ENCODE results near the gene DNAJB1.
A peak's percentile ranks its signal among the peaks of the same experiment; 100 is the strongest.

DNA sequence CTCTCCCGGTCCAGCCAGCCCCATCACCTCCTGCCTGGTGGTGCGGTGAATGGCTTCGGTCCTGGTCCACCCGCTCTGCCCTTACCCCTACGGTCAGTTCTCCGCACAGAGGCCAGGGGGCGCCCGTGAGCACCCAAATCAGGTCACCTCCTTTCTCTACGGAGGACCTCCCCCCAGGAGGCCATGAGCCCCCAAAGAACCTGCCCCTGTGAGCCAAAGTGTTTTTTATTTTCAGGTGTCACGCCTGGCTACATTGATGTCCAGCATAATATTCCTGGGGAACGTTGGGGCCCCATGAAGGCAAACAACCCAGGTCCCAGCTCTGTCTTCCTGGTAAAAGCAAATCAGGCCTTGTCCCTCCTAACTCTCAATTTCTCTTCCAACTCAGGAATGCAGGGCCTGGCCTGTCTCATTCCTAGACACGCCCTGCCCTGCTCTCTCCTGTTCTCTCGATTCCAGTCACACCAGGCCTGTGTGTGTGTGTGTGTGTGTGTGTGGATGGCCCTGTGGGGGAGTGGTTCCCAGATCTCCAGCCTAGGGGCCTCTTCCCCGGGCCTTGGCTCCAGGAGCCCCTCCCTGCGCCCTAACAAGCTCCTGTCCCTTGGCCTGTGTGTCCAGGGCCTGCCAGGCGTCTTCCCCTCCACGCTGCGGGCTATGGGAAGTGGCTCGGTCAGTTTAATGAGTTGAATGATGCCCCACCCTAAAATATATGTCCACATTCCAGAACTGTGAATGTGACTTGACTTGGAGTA, 12.5 kb downstream of the DNAJB1 start:
- TF ChIP-seq, protein P1, sequence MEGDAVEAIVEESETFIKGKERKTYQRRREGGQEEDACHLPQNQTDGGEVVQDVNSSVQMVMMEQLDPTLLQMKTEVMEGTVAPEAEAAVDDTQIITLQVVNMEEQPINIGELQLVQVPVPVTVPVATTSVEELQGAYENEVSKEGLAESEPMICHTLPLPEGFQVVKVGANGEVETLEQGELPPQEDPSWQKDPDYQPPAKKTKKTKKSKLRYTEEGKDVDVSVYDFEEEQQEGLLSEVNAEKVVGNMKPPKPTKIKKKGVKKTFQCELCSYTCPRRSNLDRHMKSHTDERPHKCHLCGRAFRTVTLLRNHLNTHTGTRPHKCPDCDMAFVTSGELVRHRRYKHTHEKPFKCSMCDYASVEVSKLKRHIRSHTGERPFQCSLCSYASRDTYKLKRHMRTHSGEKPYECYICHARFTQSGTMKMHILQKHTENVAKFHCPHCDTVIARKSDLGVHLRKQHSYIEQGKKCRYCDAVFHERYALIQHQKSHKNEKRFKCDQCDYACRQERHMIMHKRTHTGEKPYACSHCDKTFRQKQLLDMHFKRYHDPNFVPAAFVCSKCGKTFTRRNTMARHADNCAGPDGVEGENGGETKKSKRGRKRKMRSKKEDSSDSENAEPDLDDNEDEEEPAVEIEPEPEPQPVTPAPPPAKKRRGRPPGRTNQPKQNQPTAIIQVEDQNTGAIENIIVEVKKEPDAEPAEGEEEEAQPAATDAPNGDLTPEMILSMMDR (conservative IDR thresholded peaks at IDR 0.05; ENCODE audit: low read depth in 2 of 2): peak; percentile 89 to 91
- TF ChIP-seq STAT1 (IDR thresholded peaks at IDR 0.05; ENCODE audit: unreplicated experiment) (no peak), POLR2AphosphoS5 (IDR thresholded peaks at IDR 0.05; ENCODE audit: low read depth) (no peak)
- TF ChIP-seq, protein P2, sequence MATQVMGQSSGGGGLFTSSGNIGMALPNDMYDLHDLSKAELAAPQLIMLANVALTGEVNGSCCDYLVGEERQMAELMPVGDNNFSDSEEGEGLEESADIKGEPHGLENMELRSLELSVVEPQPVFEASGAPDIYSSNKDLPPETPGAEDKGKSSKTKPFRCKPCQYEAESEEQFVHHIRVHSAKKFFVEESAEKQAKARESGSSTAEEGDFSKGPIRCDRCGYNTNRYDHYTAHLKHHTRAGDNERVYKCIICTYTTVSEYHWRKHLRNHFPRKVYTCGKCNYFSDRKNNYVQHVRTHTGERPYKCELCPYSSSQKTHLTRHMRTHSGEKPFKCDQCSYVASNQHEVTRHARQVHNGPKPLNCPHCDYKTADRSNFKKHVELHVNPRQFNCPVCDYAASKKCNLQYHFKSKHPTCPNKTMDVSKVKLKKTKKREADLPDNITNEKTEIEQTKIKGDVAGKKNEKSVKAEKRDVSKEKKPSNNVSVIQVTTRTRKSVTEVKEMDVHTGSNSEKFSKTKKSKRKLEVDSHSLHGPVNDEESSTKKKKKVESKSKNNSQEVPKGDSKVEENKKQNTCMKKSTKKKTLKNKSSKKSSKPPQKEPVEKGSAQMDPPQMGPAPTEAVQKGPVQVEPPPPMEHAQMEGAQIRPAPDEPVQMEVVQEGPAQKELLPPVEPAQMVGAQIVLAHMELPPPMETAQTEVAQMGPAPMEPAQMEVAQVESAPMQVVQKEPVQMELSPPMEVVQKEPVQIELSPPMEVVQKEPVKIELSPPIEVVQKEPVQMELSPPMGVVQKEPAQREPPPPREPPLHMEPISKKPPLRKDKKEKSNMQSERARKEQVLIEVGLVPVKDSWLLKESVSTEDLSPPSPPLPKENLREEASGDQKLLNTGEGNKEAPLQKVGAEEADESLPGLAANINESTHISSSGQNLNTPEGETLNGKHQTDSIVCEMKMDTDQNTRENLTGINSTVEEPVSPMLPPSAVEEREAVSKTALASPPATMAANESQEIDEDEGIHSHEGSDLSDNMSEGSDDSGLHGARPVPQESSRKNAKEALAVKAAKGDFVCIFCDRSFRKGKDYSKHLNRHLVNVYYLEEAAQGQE (IDR thresholded peaks at IDR 0.05; ENCODE audit: unreplicated experiment): no peak

Data from GM23338 (cell line).